Fibroblast of skin of left biceps (primary cell): ENCODE data around the gene RRP9.
"Not testable (repeated sequence)": the region's sequence is repeated elsewhere in the genome, so short reads cannot be mapped to it uniquely, and the experiment has no call there.

Experiments used
- DNase-seq, 2 experiments: peaks; one replicate each; pipeline ENCODE4 v3.0.0-alpha.2; 2013; ENCODE audit warnings: low read depth in 2 of 2

RRP9 gene

DNA sequence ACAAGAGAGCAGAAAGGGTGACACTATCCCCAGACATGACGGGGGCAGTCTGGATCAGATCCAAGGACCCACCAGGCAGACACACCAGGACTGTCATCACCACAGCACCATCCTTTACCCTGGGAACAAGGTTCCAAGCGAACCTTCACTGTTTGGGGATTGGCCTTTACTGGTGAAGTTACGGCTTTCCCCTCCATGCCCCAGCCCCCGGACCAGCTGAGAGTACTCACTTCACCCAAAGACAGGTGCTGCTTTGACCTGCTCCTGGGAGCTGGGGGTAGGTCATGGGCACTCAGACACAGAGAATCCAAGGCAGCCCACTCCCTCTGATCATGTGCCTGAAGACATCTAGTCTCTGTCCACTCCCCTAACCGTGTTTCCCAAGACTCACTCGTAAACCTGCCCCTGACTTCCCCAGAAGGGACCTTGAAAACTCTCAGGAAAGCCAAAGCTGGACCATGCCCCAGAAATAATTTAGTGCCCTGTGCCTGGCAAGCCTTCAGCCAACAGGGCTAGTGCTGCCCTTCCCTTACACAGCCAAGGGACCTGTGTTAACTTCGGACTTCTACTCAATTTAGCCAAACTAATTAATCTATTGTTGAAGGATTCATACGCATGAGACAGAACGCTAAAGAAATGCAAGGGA is 2.8 kb downstream of the RRP9 start:
- DNase-seq: no peak

- no peak for DNase-seq
These were observed 3.9 kb downstream of the RRP9 start for GRCh38 chr3:51937611-51938450.

GRCh38 chr3:51937014-51937413 is 4.7 kb downstream of the RRP9 start:
- DNase-seq: no peak

DNA sequence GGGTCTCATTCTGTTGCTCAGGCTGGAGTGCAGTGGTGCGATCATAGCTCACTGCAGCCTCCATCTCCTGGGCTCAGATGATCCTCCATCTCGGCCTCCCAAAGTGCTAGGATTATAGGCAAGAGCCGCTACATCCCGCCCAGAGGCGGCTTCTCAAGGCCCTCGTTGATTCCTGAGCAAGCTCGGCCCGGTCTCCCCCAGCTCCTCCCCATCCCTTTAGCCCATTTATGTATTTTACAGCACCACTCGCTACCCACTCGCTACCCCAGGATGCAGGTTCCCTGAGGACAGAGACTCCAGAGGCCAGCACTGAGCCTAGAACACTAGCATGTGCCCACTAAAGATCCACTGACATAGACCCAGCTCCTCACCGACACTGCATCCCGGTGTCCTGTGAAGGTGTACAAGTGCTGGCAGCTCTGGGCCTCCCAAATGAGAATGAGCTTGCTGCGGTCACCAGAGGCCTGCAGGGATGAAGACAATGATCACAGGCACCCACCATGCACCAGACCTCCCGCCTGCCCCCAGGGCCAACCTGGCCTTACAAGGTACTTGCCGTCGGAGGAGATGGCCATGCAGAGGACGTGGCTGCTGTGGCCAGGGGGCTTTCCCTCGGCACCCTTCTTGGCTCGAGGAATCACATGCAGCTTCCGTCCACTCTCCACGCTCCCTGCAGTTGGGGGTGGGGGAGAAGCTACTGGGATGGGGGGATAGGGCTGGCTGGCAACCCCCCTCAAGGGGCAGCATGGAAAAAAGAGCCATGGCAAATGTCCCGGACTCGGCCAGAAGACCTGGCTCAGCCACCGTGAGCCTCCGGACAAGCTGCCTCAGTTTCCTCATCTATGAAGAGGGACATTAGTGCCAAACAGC is 5.6 kb downstream of the RRP9 start:
- DNase-seq: no peak

GRCh38 chr3:51934991-51935885 is 6.5 kb downstream of the RRP9 start:
- no peak for DNase-seq

- no peak for DNase-seq
These were observed 7.4 kb downstream of the RRP9 start for GRCh38 chr3:51934139-51934850.

DNA sequence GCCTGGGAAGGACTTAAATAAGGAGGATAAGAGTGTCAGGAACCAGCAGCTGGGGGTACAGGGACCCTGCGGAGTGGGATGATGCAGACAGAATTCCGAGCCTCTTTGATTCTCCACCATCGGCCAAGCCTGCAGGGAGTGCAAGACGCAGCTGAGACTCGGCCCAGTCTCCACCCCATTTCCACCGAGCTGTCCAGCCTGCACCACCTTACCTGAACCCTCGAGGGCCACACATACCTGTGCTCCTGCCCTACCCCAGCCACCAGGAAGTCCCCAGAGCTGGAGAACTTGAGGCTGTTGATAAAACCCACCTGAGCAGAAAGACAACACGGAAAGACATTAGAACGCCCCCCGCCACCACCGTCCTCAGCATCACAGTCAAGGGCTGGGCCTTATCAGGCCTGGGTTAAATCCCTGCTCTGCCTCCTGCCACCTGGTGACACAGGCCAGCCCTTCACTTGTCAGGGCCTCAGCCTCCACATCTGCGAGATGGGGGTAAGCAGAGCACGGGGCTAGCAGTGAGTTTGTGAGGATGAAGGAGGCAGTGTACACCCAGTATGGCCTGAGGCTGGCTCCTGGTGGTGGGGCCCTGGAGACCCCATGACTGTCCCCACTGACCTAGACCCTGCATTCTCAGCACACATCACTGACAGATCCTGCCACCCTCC is 8.1 kb downstream of the RRP9 start:
- no peak for DNase-seq

GRCh38 chr3:51932471-51933370 is 9.0 kb downstream of the RRP9 start:
- DNase-seq: no peak

DNA sequence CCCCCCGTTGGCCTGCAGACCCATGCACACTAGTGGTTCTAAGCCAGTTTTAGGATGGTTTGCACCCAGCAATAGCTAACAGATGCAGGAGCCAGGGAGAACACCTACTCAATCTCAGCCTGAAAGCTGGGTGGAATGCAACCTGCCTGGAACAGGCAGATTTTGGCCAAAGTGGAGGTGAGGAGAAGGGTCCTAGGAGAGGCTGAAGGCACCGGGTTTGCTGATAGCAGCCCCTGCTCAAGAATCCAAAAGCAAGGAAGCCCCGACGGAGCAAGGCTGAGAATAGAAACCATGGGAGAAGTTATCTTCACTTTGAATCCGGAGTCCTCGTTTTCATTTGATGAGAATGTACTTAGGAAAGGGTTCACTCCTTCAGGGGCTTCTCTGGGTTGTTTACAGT is 9.9 kb downstream of the RRP9 start:
- DNase-seq: no peak

GRCh38 chr3:51930439-51930838 is 11.3 kb downstream of the RRP9 start:
- no peak for DNase-seq

DNA sequence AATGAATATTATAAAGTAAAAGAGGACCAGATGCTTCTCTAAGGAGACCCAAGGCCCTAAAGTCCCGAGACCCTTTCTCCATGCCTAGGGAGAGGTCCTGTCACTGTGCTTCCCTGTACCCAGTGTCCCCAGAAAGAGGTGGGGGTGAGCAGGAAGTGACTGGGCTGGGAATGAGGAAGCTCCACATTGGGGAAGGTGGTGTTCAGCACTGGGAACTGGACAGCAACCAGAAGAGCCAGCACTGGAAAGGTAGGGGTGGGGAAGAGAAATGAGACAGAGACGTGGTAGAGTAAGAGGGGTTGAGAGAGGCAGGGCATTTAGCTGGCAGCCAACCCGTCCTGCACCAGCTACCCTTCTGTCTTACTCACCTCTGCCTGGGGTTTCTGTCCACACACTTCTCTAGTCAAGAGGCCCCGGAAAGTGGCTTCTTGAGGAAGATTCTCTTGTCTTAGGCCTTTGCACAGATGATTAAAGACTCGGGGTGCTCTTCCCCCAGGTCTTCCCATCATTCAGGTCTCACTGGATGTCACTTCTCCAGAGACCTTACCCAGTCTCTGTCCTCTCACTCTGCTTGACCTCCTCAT is 12.2 kb downstream of the RRP9 start:
- no peak for DNase-seq

- DNase-seq: not testable (repeated sequence)
These were observed 12.7 kb downstream of the RRP9 start for GRCh38 chr3:51928981-51929380.

- no peak for DNase-seq
These were observed 13.3 kb downstream of the RRP9 start for GRCh38 chr3:51928438-51928837.

- no peak for DNase-seq
These were observed 14.4 kb downstream of the RRP9 start for GRCh38 chr3:51927061-51927977.

- no peak for DNase-seq
These were observed 20.6 kb downstream of the RRP9 start for GRCh38 chr3:51921081-51921578.

GRCh38 chr3:51916418-51916817 is 25.3 kb downstream of the RRP9 start:
- no peak for DNase-seq

- no peak for DNase-seq
These were observed 33.7 kb downstream of the RRP9 start for GRCh38 chr3:51908026-51908425.
